NCI-H69 (cell line): ENCODE measurements around the gene OPHN1.

ENCODE experiments used
- DNase-seq: peaks from one replicate; lab custom pipeline; 2025; lab: John Stamatoyannopoulos, UW

Gene OPHN1

DNA sequence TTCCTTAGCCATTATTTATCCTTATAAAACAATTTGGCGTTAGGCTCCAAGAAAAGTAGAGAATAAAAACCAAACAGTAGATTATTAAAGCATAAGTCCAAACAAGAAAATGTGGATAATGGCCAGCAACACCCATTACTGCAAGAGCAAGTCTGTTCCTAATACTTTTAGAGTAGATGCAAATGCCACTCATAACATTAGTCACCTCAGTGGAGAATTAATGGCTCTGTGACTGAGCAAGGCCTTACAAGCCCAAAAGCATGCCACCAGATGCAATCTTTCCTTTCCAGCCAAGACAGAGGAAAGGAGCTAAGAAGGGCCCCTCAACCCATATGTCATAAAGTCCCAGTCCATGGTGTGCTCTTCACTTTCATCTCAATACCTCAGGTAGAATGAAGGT is 373.8 kb downstream of the OPHN1 start:
- DNase-seq = no peak

- DNase-seq = no peak
These were observed 383.8 kb downstream of the OPHN1 start for GRCh38 chrX:68049466-68049865.

- DNase-seq = no peak
These were observed 384.5 kb downstream of the OPHN1 start for GRCh38 chrX:68048774-68049173.

- no peak for DNase-seq
These were observed 388.2 kb downstream of the OPHN1 start for GRCh38 chrX:68045008-68045577.

GRCh38 chrX:68043713-68044438 is 389.4 kb downstream of the OPHN1 start:
- DNase-seq = no peak

- DNase-seq = no peak
These were observed 392.2 kb downstream of the OPHN1 start for GRCh38 chrX:68041110-68041509.

DNA sequence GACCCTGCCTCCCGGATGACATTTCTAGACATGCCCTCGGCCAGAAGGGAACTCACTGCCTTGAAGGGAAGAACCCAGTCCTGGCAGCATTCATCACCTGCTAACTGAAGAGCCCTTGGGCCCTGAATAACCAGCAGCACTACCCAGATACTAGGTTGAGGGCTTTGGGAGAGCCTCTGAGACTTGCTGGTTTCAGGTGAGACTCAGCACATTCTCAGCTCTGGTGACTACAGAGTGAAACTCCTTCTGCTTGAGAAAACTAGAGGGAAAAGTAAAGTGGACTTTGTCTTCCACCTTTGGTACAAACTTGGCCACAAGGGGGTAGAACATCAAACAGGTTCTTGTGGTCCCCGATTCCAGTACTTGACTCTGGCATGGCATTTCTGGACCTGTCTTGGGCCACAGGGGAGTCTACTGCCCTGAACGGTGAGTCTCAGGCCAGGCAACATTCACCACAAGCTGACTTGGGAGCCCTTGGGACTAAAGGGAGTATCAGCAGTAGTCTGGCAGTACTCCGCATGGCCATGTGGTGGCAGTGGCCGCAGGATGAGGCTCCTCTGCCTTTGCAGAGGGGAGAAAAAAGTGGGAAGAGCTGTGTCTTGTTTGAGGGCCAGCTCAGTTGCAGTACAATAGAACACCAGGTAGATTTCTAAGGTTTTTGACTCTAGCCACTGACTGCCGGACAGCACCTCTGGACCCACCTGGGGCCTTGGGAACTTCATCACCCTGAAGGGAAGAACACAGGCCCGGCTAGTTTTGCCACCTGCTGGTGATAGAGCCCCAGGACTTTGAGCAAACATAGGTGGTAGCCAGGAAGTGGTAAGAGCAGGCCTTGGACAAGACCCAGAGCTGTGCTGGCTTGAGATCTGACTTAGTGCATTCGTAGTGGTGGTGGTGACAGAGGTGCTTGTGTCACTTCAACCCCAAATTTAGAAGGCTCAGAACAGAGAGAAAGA is 414.8 kb downstream of the OPHN1 start:
- no peak for DNase-seq

GRCh38 chrX:67998540-67998939 is 434.8 kb downstream of the OPHN1 start:
- DNase-seq = no peak
